ENCODE measurements around the gene PAH.
A peak's percentile ranks its signal among the peaks of the same experiment; 100 is the strongest.
"Not testable (repeated sequence)": the region's sequence is repeated elsewhere in the genome, so short reads cannot be mapped to it uniquely, and the experiment has no call there.

PAH gene

DNA sequence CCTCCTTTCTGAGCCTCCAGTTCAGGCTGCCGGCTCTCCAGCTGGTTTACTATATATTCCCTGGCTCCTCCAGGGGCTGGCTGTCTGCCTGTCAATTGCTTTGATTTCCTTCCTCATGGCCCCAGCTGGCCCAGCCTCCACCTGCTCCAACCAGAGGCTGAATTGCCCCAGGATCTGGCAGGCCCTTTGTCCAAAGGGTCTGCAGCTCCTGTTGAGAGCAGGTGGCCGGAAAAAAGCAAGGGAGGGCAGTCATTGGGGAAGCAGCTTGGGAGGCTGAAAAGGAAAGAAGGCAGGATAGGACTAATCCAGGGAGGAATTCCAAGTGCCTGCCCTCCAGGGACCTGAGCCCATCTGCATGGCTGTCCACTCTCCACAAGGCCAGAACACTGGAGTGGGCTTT, 25.3 kb downstream of the PAH start:
- DNase-seq = no peak

DNA sequence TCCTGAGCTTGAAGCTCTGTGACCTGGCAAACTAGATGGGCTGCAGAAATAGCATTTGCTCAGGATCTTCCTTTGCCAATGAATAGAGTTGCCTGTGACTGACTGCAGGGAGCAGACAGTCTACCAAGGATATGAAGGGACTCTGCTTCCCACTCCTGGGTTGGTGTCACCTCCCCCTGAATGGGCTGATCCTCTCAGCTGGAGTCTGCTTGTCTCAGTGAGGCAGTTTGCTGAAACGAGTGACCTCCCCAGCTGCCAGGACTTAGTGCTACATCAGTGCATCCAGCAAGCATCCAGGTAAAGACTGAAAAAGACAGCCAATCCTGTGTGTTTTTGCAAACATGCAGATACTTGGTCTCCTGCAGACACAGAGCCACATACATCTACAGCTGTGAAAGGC, 28.5 kb downstream of the PAH start:
- no peak for DNase-seq

DNA sequence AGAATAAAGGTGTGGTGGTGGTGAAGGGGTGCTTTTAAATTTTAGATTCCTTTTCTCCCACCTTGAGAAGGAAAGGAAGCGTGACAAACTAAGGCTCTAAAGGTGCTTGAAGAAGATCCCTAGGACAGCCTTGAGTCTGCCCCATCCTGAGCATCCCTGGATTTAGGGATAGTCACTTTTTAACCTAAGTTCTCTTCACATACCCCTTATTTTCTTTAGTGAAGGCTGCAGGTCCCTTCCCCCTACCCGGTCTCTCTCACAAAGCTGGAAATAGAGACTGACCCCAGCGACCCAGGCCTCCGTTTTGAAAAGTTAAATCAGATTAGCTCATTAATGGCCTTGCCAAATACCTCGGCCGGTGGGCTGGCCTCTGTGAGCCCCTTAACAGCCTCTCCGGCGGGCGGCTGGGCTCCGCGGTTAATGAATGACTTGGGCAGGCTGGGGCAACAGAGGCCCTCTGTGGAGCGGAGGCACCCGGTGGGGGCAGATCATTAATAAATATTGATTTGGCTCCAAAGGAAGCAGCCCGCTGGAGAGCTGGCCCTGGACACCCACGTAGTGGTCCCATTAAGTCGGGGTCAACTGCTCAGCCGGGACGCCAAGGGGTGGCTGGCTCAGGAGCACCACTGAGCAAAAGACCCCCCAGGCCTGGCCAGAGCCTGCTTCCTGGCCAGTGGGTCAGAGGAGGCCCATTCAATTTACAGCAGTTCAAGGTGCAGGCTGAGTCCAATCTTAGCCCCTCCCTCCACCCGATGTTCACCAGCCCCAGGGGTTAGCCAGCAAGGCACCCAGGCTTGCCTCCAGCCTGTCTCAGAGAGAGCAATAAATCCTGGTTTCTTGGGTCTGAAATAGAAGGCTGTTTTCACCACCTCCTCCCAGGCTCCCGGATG, 31.8 kb downstream of the PAH start:
- no peak for DNase-seq

DNA sequence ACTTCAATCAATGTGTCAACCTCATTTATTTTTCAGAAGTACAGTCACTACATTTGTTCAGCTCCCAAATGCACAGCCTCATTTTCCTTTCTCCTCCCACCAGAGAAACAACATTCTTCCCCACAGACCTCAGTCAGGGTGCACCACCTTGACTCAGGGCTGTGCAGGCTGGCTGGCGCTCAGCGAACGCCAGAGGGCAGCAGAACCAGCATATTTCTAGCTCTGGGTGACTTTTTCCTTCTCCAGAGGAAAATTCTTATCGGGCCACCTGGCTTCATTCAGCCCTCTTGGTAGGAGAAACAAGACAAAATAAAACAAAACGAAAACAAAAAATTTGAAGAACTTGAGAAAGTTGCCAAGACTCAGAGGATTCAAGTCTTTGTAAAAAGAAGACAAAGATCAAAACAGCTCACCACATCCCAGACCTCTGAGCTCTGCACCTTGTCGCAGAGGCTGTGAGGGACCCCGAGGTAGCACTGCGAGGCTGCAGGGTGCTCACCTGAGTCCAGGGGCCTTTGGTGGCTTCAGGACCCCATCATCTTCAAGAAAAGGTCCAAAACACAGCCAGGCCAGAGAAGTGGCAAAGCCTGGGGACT, 33.7 kb downstream of the PAH start:
- peak; percentile 63 for DNase-seq

DNA sequence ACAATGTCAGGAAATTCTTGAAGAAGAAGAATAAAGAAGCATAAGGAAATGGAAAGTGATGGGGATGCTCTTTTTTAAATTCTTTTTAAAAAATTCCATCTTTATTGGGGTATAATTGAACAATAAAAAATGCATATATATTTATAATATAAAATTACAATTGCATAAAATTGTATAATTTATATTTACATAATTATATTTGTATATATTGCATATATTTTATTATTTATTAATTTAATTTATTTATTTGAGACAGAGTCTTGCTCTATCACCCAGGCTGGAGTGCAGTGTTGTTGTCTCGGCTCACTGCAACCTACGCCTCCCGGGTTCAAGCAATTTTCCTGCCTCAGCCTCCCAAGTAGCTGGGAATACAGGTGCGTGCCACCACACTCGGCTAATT, 36.3 kb downstream of the PAH start:
- DNase-seq = no peak

DNA sequence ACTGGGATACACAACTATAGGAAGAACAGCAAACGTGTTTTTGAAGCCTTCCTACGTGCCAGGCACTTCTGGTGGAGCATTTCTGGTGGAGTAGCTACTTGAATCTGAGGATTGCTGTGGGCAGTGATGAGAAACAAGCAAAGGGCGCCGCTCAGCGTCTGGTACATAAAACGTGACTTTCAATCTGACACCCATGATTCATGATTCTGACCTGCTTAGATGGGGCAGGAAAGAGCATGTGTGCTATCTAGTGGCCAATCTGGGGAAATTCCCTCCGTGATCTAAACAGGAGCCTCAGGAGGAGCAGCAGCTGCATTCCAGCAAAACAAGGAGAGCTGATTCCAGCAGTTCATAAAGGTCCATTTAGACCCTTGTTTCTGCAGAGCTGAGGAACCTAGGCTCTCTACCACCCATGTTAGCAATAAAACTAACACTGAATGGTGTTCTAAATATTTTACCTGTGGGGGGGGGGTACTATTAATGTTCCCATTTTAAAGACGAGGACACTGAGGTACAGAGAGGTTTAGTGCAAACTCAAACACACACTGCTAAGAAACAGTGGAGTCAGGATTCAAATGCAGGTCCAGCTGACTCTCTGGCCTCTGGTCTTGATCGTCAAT, 37.8 kb downstream of the PAH start:
- peak; percentile 66 for DNase-seq

DNA sequence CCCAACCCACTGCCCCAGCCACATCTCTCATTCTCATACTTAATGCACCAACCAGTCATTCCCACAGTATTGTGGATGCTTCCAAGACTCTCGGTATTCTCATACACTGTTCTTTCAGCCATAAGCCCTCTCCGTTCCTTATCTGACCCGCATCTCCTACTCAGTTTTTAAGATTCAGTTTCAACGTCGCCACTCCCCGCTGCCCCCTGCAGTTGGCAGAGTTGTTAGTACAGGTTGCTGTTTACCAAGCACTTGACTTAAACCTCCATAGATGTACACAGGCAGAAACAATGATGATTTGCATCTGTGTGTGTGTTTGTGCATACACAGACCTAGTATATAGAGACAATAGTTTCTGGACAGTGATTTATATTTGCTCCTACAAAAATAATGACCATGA, 40.2 kb downstream of the PAH start:
- DNase-seq = no peak

DNA sequence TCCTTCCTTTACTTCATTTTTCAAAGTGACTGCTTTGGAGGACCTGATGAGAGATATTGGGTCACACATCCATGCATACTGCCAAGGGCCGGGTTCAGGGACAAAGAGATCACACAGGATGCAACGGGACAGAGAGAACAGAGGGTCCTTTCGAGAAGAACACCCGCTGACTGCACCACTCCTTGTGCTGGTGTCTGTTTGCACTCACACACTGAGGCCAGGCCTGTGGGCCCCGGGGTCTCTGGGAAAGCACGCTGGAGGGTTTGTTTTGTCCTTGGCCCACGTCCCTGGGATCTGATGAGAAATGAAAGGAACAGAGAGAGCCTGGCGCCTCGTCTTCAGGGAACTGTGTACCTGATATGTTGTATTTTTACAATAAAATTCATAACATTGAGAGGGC, 42.2 kb downstream of the PAH start:
- no peak for DNase-seq

DNA sequence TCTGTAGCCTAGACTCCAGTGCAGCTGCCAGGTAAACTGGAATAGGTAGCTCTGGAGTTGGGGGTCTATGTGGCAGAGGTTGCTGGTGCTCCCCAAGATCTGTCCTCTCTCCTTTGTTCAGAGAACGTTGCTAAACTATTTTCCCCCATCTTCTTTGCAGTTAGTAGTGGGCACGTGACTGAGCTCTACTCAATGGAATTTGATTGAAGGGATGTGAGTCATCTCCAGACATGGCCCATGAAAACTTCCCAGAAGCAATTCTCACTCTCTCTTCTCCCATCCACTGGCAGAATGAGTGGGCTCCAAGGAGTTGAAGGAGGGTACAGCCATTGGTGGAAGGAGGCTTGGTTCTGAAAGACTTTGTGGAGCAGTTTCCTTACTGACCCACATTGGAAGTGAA, 44.0 kb downstream of the PAH start:
- no peak for DNase-seq

DNA sequence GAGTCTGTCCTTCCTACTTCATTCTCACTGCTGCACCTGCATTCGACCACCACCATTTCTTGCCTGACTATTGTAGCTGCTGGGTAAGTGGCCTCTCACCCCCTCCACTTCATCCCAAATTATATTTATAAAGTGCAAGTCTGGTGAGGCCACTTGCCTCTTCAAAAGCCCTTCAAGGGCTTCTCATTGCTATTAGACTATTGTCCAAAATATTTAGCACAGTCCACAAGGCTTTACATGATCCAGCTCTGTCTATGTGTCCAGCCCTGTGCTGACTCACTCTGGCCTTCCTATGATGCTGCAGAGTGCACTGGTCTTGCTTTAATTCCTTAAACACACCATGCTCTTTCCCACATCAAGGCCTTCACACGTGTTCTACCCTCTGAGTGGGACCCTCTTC, 46.0 kb downstream of the PAH start:
- no peak for DNase-seq

DNA sequence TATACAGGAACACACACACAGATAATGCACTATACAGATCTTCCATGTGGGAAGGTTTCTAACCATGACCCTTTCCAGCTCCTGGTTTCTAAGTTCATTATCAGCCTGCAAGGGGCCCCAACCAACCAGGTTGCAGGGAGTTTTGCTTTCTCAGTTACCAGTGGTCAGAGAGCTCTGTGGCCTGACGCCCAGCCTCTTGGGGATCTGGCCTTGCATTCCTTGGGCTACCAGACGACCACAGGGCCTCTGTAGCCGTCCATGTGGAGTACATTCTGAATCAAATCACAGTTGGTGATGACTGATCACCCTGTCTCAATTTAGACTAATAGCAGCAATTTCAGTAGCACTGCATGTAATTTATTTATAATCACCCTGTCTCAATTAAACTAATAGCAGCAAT, 47.5 kb downstream of the PAH start:
- no peak for DNase-seq

DNA sequence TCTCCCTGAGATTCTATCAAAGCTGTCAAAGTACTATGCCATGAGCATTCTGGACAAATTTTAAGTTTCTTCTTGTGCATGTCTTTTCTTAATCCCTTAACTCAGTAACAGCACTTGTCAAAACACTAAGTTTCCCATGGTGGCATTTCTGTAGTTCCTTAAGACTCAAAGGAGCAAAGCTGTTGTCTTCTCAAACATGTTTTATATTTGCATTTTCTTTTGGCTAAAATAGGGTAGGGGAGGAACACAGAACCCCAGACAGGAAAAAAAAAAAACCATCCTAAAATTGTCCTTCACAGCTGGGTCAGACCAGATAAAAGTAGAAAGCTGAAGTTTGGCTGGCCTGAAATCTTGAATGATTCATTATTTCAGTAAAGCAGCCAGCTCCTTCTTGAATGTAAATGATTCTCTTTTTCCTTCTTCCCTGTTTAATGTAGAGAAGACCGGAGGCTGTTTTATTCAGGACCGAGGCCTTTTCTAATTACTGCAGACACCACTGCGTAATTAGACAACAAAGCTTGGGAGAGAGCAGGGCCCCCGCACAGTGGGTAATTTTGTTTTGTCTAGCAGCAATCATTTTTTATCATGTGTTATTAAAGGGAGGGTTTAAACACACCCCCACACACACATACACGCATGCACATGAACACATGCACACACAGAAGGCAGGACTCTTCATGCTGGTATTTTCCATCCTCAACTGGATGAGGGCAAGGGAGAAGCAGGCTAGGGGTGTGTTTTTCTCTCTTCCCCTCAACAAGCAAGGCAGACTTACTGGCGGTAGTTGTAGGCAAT, 51.0 kb downstream of the PAH start:
- no peak for DNase-seq

DNA sequence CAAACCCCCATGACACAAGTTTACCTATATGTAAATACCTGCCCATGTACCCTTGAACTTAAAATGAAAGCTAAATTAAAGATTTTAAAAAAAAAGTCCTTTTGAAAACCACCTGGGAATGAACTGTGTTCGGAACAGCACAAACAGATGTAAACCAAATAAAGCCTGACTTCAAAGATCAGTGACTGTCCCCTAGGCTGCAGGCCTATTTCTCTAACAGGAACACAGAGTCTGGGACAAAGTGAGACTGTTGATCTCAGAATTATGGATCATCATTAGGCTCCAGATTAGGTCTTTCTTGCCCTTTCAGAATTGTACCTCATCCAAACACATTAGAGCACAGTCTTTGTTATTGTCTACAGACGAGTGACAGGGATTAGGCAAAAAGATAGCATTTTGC, 54.6 kb downstream of the PAH start:
- DNase-seq = no peak

DNA sequence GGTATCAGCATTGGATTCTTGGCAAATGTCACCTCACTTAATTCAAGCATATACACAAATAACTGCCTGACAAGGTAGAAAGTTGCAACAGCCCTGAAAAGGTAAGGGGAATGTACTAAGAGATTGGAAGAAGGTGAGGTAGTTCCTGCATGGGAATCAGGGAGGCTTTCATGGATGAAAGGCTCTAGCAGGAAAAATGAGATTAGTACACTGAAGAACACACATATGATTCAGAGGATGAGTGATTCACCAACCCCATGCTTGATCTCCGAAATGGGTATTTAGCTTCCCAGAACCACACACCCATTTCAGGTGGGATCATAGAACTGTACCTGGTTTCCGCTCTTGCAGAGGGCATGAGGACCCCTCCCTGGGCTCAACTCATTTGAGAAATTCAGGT, 65.8 kb downstream of the PAH start:
- DNase-seq = no peak

DNA sequence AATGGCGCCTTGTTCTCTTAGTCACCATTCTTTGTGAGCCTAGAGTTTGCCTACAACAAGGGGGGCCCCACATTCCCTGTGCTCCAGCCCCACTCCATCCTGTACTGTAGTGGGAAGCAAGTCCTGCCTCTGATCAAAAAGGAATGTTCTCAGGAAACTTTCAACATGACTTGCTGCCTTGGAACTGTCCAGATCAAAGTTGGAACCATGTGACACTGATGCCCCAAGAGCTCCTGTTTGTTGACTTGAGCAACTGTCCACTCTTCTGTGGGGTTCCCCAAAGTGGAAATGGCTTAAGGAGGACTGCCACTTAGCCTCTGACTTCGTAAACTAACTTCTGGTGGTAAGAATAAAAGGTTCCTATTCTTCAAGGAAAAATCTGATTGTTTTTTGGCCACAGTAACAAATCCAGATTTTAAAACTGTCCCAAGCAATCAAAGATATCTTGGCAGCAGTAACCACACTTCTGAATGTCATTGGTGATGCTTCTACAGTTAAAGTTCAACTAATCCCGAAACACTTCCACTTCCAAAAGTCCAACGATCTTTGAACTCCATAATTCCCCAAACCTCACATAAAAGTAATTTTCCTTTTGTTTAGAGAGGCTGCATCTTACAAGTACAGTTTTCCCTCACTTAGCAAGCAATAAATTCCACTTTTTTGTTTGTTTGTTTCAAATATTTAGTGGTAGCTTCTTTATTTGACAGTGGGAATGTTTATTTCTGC, 67.2 kb downstream of the PAH start:
- DNase-seq = no peak

DNA sequence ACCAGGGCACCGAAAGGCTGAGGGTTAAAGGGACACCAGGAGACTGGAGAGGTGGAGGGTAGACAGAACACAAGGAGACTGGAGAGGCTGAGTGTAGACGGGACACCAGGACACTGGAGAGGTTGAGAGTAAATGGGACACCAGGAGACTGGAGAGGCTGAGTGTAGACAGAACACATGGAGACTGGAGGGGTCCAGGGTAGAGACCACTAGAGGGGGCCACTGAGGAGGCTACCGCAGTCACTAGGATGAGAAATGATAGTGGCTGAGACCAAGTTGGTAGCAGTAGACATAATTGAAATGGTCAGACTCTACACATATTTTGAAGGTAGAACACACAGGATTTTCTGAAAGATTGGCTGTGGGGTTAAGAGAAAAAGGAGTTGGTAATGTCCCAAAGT, 68.2 kb downstream of the PAH start:
- no peak for DNase-seq

DNA sequence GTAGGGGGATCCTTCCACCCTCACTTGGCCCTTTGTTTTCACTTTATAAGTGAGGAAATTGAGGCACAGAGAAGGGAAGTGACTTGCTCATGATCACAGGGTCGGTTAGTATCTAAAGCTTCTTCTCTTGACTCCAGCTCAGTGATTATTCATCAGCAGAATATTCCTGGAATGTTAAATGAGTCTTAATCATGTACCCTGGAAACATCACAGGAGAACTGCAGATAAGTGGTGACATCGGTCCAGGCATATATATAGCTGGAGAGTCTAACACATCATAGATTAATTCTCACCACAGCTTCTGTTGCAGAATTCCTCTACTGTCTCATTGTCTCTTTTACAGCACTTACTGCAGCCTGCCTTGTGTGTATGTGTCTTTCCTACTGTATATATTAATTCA, 69.9 kb downstream of the PAH start:
- DNase-seq = no peak

DNA sequence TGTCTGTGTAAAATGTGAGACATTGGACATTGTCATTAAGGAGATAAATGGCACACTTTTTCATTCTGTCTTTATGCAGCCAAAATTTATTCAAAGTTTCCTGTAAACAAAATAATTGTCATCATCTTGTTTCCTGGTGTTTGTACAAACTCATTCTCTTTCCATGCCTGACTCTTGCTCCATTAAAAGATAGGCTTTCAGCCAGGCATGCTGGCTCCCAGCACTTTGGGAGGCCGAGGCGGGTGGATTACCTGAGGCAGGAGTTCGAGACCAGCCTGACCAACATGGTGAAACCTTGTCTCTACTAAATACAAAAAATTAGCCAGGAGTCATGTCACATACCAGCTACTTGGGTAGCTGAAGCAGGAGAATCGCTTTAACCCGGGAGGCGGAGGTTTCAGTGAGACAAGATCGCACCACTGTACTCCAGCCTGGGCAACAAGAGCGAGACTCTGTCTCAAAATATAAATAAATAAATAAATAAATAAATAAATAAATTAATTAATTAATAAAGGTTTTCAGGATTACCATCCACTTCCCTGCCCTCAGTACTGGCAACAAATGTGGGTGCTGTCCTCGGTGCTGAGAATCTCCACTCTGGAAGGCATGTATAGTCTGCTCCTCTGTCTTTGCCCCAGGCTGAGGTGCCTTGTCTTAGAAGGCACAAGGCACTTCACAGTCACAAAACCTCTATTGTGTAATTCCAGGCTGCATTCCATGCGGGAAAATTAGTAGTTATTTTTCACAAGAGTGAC, 83.2 kb downstream of the PAH start:
- DNase-seq = no peak

DNA sequence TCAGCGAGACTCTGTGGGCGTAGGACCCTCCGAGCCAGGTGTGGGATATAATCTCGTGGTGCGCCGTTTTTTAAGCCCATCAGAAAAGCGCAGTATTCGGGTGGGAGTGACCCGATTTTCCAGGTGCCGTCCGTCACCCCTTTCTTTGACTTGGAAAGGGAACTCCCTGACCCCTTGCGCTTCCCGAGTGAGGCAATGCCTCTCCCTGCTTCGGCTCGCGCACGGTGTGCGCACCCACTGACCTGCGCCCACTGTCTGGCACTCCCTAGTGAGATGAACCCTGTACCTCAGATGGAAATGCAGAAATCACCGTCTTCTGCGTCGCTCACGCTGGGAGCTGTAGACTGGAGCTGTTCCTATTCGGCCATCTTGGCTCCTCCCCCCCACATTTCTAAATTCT, 84.2 kb downstream of the PAH start:
- DNase-seq = not testable (repeated sequence)

DNA sequence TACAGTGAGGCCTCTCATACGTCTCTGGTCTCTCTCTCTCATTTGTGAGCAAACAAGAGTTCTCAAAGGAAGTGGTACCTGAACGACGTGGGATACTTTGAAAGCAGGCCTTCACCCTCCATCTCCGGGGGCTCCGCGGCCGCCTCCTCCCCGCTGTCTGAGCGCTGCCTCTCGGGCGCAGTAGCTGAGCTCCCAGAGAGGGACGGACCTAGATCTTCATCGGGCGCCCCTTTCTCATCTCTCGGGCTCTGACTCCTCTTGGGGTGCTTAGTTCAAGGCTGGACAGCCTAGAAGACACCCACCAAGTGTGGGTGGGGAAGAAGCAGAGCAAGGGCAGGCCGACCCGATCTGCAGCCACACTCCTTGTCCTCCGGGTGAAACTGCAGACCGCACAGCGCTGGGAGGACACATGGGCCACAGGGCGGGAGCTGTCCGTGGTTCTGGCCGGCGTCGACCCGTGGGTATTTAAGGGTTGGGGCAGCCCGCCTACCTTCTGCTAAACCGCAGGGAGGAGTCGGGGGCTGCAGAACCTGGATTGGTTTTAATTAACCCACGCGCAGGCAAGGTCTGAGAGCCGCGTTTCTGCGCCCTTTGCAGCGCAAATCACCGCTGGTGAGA, 92.7 kb downstream of the PAH start:
- DNase-seq = no peak

DNA sequence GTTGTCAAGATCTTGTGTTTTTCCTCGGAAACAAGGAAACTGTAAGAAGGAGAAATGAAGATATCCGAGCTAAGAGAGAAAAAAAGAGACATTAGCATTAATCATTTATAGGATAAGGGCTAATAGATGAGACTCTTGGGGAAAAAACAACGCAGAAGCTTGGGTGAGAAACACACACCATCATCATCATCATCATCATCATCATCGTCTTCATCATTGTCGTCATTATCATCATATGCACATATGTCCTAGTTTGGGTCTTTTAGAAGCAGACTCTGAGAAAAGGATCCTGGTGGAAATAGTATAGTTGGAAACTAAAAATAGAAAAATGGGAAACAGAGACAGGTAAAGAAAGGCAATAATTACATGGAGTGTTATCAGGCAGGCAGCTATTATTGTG, 95.9 kb downstream of the PAH start:
- no peak for DNase-seq
